ENCODE data around the gene CEBPA. TPM values are rescaled to one million over a fixed set of nuclear protein-coding genes. Genes with fewer than 3 reads are reported as not detected.

CEBPA gene
- total RNA-seq, 1 experiment from 2014 or later = 1.2 TPM

- BruUV-seq (replicated peaks) = no TSS peak
- TF ChIP-seq, protein P1, sequence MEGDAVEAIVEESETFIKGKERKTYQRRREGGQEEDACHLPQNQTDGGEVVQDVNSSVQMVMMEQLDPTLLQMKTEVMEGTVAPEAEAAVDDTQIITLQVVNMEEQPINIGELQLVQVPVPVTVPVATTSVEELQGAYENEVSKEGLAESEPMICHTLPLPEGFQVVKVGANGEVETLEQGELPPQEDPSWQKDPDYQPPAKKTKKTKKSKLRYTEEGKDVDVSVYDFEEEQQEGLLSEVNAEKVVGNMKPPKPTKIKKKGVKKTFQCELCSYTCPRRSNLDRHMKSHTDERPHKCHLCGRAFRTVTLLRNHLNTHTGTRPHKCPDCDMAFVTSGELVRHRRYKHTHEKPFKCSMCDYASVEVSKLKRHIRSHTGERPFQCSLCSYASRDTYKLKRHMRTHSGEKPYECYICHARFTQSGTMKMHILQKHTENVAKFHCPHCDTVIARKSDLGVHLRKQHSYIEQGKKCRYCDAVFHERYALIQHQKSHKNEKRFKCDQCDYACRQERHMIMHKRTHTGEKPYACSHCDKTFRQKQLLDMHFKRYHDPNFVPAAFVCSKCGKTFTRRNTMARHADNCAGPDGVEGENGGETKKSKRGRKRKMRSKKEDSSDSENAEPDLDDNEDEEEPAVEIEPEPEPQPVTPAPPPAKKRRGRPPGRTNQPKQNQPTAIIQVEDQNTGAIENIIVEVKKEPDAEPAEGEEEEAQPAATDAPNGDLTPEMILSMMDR (IDR thresholded peaks at IDR 0.05; ENCODE audit: unreplicated experiment) = no peak
- DNase-seq = peak; percentile 55
- H3K9me3 Mint-ChIP-seq (ENCODE audit: low read depth, unreplicated experiment) = peaks cover 11% of the 10 kb centered on the region
- H3K27ac Mint-ChIP-seq (ENCODE audit: unreplicated experiment) = peak overlapping the region; percentile 46
- H3K4me3 Mint-ChIP-seq (ENCODE audit: low read depth, unreplicated experiment) = no peak overlapping the region
- CTCF ChIA-PET = interaction anchor here (0.6 to 2.3 kb wide), 2 partner anchors 56 to 329 kb away, joined by 3 to 11 read pairs; no protein-coding TSS in a partner anchor
- H3K4me1 Mint-ChIP-seq (ENCODE audit: low read depth, unreplicated experiment) = peaks cover 13% of the 10 kb centered on the region
- intact Hi-C loops (cut with micrococcal nuclease; ENCODE audit: unreplicated experiment) = no loop called here
- H3K36me3 Mint-ChIP-seq (ENCODE audit: insufficient read depth, unreplicated experiment) = no peaks in the 10 kb centered on the region
- peaks cover 42% of the 10 kb centered on the region for H3K27me3 Mint-ChIP-seq (ENCODE audit: unreplicated experiment)
Measured at GRCh38 chr19:33290956-33291622, 11.2 kb downstream of the CEBPA start.

DNA sequence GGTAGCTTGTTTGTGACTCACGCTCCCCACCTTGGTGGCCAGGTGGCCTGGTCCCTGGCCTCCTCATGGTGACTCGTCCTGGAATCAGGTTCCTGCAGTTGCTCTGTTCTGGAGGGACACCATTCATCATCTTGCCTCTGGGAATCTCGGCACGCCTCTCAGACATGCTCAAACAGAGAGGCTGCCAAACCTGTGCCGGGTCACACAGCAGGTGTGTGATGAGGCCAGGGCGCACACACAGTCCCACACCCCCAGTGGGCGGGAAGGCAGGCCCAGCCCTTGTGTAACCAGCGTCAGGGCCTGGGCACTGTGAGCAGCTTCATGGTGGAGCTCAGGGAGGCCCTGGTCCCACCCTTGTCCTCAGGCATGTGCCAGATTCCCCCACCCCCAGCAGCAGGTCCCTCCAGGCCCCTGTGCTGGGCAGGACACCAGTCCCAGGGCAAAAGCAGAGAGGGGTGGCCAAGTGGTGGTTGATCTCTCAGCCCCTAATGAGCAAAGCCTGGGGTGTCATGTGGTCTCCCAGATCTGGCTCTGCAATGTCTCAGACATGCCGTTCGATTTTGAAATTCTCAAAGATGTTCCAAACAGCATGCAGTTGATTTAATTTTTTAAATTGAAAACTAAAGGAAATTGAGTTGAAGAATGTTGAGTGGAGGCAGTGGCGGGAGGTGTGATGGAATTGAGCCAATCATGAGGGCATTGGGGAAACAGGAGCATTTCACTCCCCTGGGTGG is 12.1 kb downstream of the CEBPA start:
- TF ChIP-seq, protein P1 (IDR thresholded peaks at IDR 0.05; ENCODE audit: unreplicated experiment) = no peak
- H3K27ac Mint-ChIP-seq (ENCODE audit: unreplicated experiment) = no peak overlapping the region
- CTCF ChIA-PET = interaction anchor here (0.5 to 0.8 kb wide), 4 partner anchors 227 to 523 kb away, joined by 3 to 4 read pairs (median 4); no protein-coding TSS in a partner anchor
- H3K27me3 Mint-ChIP-seq (ENCODE audit: unreplicated experiment) = peaks cover 44% of the 10 kb centered on the region
- H3K36me3 Mint-ChIP-seq (ENCODE audit: insufficient read depth, unreplicated experiment) = no peaks in the 10 kb centered on the region
- DNase-seq = no peak
- H3K4me1 Mint-ChIP-seq (ENCODE audit: low read depth, unreplicated experiment) = peaks cover 13% of the 10 kb centered on the region
- peaks cover 11% of the 10 kb centered on the region for H3K9me3 Mint-ChIP-seq (ENCODE audit: low read depth, unreplicated experiment)
- BruUV-seq (replicated peaks) = no TSS peak
- intact Hi-C loops (cut with micrococcal nuclease; ENCODE audit: unreplicated experiment) = no loop called here
- H3K4me3 Mint-ChIP-seq (ENCODE audit: low read depth, unreplicated experiment) = no peak overlapping the region

DNA sequence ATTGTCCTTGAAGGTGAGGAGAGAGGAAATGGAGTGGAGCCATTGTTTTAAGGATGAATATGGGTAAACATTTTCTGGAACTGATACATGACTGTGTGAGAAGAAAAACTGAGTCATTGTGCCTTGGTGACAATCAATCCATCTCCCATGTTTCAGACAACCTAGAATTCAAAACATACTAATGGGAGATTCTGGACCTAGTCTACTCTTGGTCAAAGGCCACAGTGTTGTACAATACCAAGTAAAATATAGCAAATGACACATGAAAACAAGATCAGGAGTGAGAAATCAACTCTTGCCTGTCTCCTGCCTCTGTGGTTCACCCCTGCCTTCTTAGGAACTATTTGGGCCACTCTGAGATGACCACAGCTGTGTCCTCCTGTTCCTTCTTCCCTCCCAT is 13.1 kb downstream of the CEBPA start:
- H3K36me3 Mint-ChIP-seq (ENCODE audit: insufficient read depth, unreplicated experiment) = no peaks in the 10 kb centered on the region
- no peak overlapping the region for H3K4me3 Mint-ChIP-seq (ENCODE audit: low read depth, unreplicated experiment)
- no peak for DNase-seq
- intact Hi-C loops (cut with micrococcal nuclease; ENCODE audit: unreplicated experiment) = no loop called here
- H3K27me3 Mint-ChIP-seq (ENCODE audit: unreplicated experiment) = peaks cover 54% of the 10 kb centered on the region
- no peak overlapping the region for H3K27ac Mint-ChIP-seq (ENCODE audit: unreplicated experiment)
- CTCF ChIA-PET = no interaction called here
- H3K9me3 Mint-ChIP-seq (ENCODE audit: low read depth, unreplicated experiment) = peaks cover 11% of the 10 kb centered on the region
- peaks cover 13% of the 10 kb centered on the region for H3K4me1 Mint-ChIP-seq (ENCODE audit: low read depth, unreplicated experiment)
- BruUV-seq (replicated peaks) = no TSS peak
- TF ChIP-seq, protein P1 (IDR thresholded peaks at IDR 0.05; ENCODE audit: unreplicated experiment) = no peak

DNA sequence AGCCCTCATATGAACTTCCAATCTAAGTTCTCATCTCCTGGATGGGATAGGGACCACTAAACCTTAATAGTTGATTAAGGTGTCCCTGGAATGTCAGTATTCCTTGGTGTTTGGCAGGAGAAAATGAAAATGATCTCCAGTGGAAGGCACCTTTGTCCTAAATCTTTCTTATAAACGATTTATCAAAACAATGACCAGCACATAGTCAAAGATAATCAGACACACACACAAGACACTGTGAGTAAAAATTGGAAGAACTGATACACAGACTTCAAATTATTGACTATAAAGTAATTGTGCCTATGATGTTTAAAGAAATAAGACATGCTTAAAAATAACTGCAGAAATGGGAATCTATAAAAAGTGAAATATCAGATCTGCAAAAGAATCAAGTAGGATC is 13.7 kb downstream of the CEBPA start:
- no peaks in the 10 kb centered on the region for H3K36me3 Mint-ChIP-seq (ENCODE audit: insufficient read depth, unreplicated experiment)
- H3K9me3 Mint-ChIP-seq (ENCODE audit: low read depth, unreplicated experiment) = peaks cover 11% of the 10 kb centered on the region
- H3K27me3 Mint-ChIP-seq (ENCODE audit: unreplicated experiment) = peaks cover 60% of the 10 kb centered on the region
- H3K27ac Mint-ChIP-seq (ENCODE audit: unreplicated experiment) = no peak overlapping the region
- intact Hi-C loops (cut with micrococcal nuclease; ENCODE audit: unreplicated experiment) = no loop called here
- TF ChIP-seq, protein P1 (IDR thresholded peaks at IDR 0.05; ENCODE audit: unreplicated experiment) = no peak
- no peak for DNase-seq
- BruUV-seq (replicated peaks) = no TSS peak
- peaks cover 13% of the 10 kb centered on the region for H3K4me1 Mint-ChIP-seq (ENCODE audit: low read depth, unreplicated experiment)
- CTCF ChIA-PET = no interaction called here
- H3K4me3 Mint-ChIP-seq (ENCODE audit: low read depth, unreplicated experiment) = no peak overlapping the region
